ENCODE data around the gene DGKD. TPM values are rescaled to one million over a fixed set of nuclear protein-coding genes. Genes with fewer than 3 reads are reported as not detected.
"Not testable (repeated sequence)": the region's sequence is repeated elsewhere in the genome, so short reads cannot be mapped to it uniquely, and the experiment has no call there.

Gene DGKD
- total RNA-seq, 4 donors from 2014 or later, result 9.1 to 21.9 (median 17.8) TPM

DNA sequence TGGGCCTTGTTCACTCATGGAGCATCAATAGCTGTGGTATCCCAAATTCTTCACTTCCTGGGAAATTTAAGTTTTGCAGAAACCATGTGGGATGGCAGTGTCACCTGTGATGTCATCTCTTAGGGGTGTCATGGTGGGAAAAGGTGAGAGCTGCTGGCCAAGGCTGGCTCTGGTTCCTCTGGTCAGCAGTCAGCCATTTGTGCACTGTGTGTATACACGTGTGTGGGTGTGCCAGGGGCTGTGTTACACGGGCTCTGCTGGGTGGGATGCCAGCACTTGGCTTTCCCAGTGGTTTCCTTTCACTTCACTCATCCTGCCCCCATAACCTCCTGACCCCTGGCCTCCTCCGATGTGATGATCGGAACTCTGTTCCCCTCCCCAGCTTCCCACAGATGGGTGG lies 25.4 kb upstream of the DGKD start:
- Histone ChIP-seq H3K4me1 (no peaks in the 10 kb centered on the region), H3K27me3 (no peaks in the 10 kb centered on the region), H3K36me3 (no peaks in the 10 kb centered on the region), H3K4me3 (no peak overlapping the region), H3K9me3 (no peaks in the 10 kb centered on the region), H3K27ac (no peak overlapping the region)
- ATAC-seq, result no peak
- no peak for TF ChIP-seq EP300 (IDR thresholded peaks at IDR 0.05)
- WGBS, 2 donors (ENCODE audit: low coverage in 1 of 2), result 65 to 70% methylated on average over 2 to 3 of the region's 4 CpGs

DNA sequence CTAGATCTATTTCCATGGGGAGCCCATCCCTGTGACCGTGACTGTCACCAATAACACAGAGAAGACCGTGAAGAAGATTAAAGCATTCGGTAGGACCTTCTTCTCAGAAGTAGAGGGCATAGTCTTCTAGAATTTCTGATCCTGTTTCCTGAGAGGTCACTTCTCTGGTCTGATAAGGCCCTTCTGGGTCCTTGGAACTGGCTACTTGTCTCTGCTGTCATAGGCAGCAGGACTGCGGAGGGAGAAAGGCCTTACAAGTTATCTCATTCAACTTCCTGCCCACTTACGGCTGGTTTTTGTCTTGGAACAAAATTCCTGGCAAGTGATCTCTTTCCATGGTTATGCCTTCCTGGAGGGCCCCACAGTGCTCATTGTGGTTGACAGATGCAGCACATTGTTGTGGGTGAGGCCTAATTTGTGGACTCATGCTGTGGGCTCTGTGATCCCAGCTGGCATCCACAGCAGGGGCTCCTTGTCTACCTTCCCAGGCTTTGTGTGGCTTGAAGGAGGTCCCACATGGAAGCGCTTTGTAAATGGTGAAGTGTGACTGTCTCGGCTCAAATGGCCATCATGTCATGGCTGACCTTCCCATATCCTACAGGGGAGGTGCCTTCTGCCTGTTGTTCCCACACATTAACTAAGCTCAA lies 24.7 kb upstream of the DGKD start:
- no peaks in the 10 kb centered on the region for H3K9me3 ChIP-seq
- TF ChIP-seq POLR2A (IDR thresholded peaks at IDR 0.05), result no peak
- TF ChIP-seq POLR2AphosphoS5 (IDR thresholded peaks at IDR 0.05), result no peak
- no peak for TF ChIP-seq EP300 (IDR thresholded peaks at IDR 0.05)
- TF ChIP-seq, protein P1, sequence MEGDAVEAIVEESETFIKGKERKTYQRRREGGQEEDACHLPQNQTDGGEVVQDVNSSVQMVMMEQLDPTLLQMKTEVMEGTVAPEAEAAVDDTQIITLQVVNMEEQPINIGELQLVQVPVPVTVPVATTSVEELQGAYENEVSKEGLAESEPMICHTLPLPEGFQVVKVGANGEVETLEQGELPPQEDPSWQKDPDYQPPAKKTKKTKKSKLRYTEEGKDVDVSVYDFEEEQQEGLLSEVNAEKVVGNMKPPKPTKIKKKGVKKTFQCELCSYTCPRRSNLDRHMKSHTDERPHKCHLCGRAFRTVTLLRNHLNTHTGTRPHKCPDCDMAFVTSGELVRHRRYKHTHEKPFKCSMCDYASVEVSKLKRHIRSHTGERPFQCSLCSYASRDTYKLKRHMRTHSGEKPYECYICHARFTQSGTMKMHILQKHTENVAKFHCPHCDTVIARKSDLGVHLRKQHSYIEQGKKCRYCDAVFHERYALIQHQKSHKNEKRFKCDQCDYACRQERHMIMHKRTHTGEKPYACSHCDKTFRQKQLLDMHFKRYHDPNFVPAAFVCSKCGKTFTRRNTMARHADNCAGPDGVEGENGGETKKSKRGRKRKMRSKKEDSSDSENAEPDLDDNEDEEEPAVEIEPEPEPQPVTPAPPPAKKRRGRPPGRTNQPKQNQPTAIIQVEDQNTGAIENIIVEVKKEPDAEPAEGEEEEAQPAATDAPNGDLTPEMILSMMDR (IDR thresholded peaks at IDR 0.05), result no peak
- no peak overlapping the region for H3K27ac ChIP-seq
- ATAC-seq, result no peak
- no peaks in the 10 kb centered on the region for H3K36me3 ChIP-seq
- no peaks in the 10 kb centered on the region for H3K4me1 ChIP-seq
- 71 to 94% methylated on average over 3 to 7 of the region's 7 CpGs for WGBS, 2 donors (ENCODE audit: low coverage in 1 of 2)
- no peak overlapping the region for H3K4me3 ChIP-seq
- H3K27me3 ChIP-seq, result no peaks in the 10 kb centered on the region

DNA sequence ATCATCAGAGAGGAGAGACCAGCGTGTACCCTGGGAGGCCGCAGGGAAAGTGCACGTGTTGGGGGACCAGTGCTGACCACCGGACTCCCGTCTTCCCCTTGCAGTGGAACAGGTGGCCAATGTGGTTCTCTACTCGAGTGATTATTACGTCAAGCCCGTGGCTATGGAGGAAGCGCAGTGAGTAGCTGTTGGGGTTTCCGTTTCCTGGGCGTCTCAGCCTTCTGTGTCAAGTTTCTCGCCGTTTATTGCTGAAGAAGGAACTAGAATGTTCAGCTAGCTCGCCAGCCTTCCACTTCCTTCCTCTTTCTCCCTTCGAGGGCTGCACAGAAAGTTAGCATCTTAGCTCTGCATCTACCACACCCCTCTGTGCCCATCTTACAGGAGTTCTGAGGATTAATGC lies 22.8 kb upstream of the DGKD start:
- Histone ChIP-seq H3K4me3 (no peak overlapping the region), H3K4me1 (no peaks in the 10 kb centered on the region), H3K36me3 (no peaks in the 10 kb centered on the region), H3K9me3 (no peaks in the 10 kb centered on the region), H3K27ac (peak overlapping the region in 2 of 4 donors; percentile 41 to 61), H3K27me3 (no peaks in the 10 kb centered on the region)
- TF ChIP-seq POLR2AphosphoS5 (IDR thresholded peaks at IDR 0.05), result no peak
- TF ChIP-seq, protein P1 (IDR thresholded peaks at IDR 0.05), result no peak
- no peak for TF ChIP-seq EP300 (IDR thresholded peaks at IDR 0.05)
- TF ChIP-seq POLR2A (IDR thresholded peaks at IDR 0.05), result no peak
- ATAC-seq, result peak; percentile 83
- 65 to 70% methylated on average over 2 to 15 of the region's 15 CpGs for WGBS, 2 donors (ENCODE audit: low coverage in 1 of 2)

DNA sequence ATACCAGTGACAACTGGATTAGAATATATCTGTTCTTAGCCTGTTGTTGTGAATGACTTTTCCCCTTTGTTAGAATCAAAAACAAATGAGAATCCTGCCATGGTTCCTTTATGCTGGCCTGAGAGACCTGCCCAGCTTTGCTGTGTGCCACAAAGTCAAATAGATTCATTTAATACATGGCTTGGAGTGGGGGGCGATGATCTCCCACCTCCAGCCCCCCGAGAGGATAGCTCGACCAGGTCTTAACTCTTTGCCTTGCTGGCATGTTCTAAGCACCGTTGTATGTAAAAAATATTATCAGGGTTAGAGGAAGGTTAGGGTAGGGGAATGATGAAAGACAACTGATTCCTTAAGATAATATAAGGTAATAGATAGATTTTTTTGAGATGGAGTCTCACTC lies 22.2 kb upstream of the DGKD start:
- no peak for ATAC-seq
- H3K9me3 ChIP-seq, result no peaks in the 10 kb centered on the region
- H3K27ac ChIP-seq, result peak overlapping the region in 3 of 4 donors; percentile 41 to 65 (median 60)
- no peaks in the 10 kb centered on the region for H3K4me1 ChIP-seq
- TF ChIP-seq POLR2A (IDR thresholded peaks at IDR 0.05), result no peak
- TF ChIP-seq EP300 (IDR thresholded peaks at IDR 0.05), result no peak
- TF ChIP-seq POLR2AphosphoS5 (IDR thresholded peaks at IDR 0.05), result no peak
- TF ChIP-seq, protein P1 (IDR thresholded peaks at IDR 0.05), result no peak
- H3K4me3 ChIP-seq, result no peak overlapping the region
- H3K27me3 ChIP-seq, result no peaks in the 10 kb centered on the region
- WGBS, 2 donors (ENCODE audit: low coverage in 1 of 2), result 71 to 94% methylated on average over 4 of the region's 4 CpGs
- no peaks in the 10 kb centered on the region for H3K36me3 ChIP-seq

DNA sequence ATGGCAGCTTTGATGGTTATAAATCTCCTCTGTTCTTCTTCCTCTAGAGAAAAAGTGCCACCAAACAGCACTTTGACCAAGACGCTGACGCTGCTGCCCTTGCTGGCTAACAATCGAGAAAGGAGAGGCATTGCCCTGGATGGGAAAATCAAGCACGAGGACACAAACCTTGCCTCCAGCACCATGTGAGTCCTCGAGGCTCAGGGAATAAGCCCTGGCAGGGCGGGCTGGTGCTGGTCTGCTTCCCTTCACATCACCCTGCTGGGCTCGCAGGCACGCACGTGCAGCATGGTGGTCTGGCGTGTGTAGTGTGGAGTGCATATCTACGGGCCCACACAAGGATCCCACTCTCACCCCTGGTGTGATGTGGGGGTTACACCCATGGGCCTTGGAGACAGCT lies 19.4 kb upstream of the DGKD start:
- H3K9me3 ChIP-seq, result no peaks in the 10 kb centered on the region
- 86 to 100% methylated on average over 4 to 10 of the region's 11 CpGs for WGBS, 2 donors (ENCODE audit: low coverage in 1 of 2)
- no peak for TF ChIP-seq POLR2A (IDR thresholded peaks at IDR 0.05)
- no peak for TF ChIP-seq EP300 (IDR thresholded peaks at IDR 0.05)
- TF ChIP-seq, protein P1 (IDR thresholded peaks at IDR 0.05), result no peak
- TF ChIP-seq POLR2AphosphoS5 (IDR thresholded peaks at IDR 0.05), result no peak
- H3K4me1 ChIP-seq, result no peaks in the 10 kb centered on the region
- no peak overlapping the region for H3K27ac ChIP-seq
- no peaks in the 10 kb centered on the region for H3K36me3 ChIP-seq
- no peaks in the 10 kb centered on the region for H3K27me3 ChIP-seq
- no peak overlapping the region for H3K4me3 ChIP-seq
- no peak for ATAC-seq

DNA sequence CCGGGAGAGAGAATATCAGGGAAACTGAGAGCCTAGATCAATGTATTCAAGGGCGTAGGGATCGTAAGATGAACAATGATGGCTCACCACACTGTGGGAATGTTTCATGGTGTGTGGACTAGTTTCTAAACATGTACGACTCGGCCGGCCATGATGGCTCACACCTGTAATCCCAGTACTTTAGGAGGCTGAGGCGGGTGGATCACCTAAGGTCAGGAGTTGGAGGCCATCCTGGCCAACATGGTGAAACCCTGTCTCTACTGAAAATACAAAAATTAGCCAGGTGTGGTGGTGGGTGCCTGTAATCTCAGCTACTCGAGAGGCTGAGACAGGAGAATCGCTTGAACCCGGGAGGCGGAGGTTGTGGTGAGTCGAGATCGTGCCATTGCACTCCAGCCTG lies 18.2 kb upstream of the DGKD start:
- H3K9me3 ChIP-seq, H3K4me1 ChIP-seq, H3K4me3 ChIP-seq, H3K27ac ChIP-seq, ATAC-seq, H3K27me3 ChIP-seq, H3K36me3 ChIP-seq: not testable (repeated sequence)
- WGBS, 2 donors (ENCODE audit: low coverage in 1 of 2), result 89 to 97% methylated on average over 11 to 13 of the region's 13 CpGs

Measured in gastroesophageal sphincter (tissue), 4 donors.